Suppressor macrophage (primary cell): ENCODE data around the gene ACO2.

Source experiments
- DNase-seq, 4 experiments: peaks; one replicate each; pipeline ENCODE4 v3.0.0-alpha.2; 2020 to 2022

Gene ACO2

GRCh38 chr22:41524809-41525449 lies 56.0 kb downstream of the ACO2 start:
- DNase-seq = peak; percentile 72 to 87 (median 80)

- no peak for DNase-seq
Observed at GRCh38 chr22:41525450-41526225, 56.7 kb downstream of the ACO2 start.

DNA sequence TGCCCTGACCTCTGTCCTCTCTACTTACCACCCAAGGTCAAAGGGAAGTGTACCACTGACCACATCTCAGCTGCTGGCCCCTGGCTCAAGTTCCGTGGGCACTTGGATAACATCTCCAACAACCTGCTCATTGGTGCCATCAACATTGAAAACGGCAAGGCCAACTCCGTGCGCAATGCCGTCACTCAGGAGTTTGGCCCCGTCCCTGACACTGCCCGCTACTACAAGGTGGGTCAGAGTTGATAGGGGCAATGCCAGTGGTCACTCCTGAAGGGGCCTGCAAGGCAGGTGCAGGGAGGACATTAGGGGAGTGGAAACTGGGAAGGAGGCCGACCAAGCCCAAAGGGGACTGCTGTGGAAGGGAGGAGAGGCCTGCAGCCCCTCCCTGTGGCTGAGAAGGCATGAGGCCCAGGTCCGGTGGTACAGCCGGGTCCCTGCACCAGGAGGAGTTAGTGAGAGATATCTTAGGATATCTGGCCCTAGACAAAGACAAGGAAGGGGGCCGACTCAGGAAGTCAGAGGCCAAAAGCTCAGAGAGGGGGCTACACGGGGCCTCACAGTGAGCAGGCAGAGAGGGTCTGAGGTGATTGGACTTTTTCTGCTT lies 57.4 kb downstream of the ACO2 start:
- no peak for DNase-seq

DNA sequence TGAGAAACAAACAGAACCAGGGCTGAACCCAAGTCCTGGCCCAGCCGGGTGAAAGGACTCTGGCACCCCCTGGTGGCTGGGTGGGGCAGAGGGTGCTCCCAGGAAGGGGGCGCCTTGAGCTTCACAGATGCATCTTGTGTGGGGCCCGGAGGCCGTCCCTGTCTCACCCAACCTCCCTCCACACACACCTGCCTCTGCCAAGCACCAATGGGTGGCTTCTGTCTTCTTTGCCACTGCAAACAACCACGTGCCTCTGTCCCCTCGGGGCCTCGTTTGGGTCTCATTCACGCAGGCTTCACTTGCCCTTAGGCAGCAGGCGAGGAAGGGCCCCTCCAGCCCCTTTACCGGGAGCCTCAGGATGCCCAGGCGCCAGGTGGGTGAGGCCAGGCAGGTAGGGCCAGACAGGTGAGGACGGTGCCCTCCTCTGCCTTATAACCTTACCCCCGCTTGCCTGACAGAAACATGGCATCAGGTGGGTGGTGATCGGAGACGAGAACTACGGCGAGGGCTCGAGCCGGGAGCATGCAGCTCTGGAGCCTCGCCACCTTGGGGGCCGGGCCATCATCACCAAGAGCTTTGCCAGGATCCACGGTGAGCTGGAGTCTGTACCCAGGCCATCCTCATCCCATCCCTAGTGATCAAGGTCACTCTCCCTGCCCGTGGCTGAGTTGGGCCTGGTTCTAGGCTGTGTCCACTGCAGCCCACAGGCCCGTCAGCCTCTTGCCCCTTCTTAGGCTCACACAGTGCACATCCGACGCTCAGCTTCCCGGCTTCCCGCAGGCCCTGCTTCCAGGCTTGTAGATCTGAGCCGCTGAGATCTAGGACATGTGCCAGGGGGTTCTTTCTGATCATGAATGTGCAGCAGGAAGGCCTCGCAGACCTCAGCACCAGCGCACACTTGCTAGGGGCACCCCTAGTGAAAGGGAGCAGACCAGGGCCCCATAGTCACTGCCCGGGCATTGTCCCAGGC lies 58.2 kb downstream of the ACO2 start:
- DNase-seq = peak; percentile 57 to 76 (median 60)

- no peak for DNase-seq
Observed at GRCh38 chr22:41528132-41528766, 59.3 kb downstream of the ACO2 start.

- no peak for DNase-seq
Observed at GRCh38 chr22:41528938-41529561, 60.1 kb downstream of the ACO2 start.

DNA sequence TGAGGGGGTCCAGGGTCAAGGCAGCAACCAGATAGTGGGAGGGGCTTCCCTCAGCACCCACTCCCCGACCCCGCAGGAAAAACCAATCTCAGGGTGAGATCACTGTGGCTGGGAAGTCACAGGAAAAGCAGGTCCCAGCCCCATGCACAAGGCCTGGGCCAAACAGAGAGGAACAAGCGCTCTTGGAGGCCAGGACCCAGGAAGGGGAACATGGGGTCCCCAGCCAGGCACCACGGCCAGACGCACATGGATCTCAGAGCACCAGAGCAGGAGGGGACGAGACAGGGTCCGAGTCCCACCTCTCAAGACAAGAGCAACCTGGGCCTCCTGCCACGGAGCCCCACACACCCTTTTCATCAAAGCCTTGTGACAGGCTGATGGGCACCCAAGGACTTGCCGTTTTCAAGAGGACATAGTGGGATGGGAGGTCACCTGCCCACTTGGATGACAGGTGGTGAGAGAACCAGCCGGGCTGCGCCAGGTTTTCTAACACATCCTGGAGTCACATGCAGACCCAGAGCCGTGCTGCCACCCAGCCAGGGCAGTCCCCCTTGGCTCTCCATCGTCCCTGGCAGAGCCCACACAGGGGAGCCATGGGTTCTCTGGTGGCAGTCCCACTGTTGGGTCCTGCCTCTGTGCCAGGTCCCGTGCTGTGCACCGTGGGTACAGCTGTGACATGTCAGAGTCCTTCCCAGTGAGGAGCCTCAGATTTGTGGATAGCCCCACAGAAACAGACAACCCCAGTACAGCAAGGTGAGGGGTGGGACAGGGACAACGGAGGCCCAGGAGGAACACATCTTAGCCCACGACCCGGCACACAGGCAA lies 62.2 kb downstream of the ACO2 start:
- DNase-seq = no peak

DNA sequence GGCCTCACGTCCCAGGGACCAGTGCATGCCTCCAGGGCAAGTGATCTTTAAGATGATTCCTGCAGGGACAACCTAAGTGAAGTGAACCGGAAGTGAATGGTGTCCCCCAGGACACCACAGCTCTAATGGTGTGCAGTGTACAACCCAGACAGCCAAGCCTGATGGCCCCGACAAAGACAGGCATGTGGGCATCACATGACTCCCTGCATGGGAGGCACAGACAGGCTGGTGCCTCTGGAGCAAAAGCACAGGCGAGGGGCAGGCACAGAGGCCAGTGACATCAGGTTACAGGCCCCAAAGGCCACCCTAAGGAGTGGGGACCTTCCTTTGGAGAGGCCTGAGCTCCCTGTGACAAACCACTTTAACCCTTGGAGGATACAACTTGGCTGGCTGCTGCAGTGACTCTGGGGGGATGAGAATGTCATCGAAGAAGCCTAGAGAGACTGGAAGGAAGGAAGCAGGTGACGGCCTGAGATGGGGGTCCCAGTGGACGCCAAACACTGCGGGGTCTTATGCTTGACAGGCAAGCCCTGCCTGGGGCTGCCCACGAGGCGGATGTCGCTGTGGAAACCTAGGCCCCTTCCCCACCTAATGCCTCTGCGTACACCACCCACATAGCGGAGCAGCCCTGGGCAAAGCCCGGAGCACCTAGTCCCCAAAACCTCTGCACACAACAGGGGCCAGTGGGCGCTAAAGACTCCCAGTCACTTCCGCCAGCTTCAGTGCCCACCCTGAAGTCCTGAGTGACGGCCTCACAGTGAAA lies 63.0 kb downstream of the ACO2 start:
- no peak for DNase-seq

DNA sequence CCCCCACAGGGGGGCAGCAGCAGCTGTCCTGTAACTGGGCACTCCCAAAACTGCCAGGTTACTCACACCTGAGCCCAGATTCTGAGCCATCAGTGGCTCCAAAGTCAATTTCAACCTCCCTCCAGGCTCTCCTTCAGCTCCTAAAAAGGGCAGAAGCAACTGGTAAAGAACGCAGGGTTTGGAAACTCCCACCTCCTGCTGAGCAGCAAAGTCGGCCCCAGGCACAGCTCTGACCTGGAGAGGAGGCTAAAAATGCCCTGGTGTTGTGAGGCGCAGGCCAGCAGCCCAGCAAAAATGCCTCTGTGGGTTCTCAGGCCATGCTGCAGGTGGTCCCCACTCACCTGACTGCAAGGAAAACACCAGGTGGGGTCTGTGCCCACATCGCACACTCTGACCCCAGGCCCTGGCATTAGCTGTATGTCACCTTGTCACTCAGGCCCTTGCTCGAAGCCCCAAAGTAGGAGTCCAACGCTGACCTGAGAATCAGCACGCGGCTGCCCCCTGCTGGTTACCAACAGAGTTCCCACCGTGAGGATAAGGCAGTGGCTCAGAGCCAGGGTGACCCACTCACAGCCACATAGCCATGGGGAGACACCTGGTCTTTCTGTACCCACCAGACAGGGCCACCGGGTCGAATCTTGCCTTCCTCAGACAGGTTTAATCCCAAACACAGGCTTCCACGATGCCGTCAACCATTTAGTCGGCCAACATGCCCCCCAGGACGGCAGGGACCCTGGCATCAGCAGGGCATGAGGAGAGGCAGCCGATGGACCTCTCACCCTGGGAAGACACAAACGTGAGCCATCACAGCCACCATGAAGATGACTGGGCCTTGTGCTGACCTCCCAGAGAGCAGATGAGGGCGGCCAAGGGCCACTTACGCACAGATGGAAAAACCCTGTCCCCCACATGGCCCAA lies 64.2 kb downstream of the ACO2 start:
- DNase-seq = peak; percentile 75 to 88 (median 81)

DNA sequence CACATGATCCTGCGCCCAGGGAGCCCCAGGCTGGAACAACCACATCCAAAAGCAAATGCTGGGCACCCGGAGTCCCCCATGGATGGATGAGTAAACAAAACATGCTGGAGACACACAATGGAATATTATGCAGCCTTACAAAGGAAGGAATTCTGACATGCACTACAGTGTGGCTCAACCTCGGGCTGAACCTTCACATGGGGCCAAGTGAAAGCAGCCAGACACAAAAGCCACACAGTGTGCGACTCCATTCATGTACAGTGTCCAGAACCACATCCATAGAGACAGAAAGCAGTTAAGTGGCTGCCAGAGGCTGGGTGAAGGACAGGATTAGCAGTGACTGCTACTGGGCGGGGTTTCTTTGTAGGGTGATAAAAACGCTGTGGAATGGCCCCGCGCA lies 65.3 kb downstream of the ACO2 start:
- no peak for DNase-seq

DNA sequence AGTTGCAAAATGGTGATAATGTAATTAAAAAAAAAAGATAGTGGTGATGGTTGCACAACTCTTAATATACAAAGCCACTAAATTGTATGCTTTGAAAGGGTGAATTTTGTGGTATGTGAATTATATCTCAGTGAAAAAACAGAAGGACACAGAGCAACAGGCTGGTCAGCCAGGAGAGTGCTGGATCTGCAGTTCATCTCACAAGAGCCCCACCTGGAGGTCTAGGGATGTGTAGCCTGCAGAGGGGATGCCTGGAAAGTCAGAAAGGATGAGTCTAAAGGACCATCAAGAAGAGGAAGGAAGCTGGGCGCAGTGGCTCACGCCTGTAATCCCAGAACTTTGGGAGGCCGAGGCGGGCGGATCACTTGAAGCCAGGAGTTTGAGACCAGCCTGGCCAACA lies 66.3 kb downstream of the ACO2 start:
- no peak for DNase-seq

GRCh38 chr22:41537203-41537602 lies 68.3 kb downstream of the ACO2 start:
- DNase-seq = no peak

DNA sequence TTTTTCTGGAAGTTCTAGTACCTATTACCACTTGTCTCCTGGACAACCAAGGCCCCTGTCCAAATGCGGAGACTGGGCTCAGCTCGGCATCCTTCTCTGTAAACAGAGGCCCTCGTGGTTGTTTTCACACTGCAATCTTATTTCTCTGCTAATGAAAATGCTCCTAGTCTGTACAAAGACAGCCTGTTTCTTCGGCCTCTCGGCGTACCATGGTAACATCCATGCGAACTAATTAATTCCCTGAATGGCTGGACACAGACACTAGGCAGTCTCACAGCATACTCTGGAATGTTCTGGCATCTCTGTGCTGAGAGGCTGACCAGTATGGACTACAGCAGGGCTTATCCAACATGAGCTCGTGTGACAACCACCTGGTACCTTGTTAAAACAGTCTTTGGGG lies 69.7 kb downstream of the ACO2 start:
- no peak for DNase-seq

DNA sequence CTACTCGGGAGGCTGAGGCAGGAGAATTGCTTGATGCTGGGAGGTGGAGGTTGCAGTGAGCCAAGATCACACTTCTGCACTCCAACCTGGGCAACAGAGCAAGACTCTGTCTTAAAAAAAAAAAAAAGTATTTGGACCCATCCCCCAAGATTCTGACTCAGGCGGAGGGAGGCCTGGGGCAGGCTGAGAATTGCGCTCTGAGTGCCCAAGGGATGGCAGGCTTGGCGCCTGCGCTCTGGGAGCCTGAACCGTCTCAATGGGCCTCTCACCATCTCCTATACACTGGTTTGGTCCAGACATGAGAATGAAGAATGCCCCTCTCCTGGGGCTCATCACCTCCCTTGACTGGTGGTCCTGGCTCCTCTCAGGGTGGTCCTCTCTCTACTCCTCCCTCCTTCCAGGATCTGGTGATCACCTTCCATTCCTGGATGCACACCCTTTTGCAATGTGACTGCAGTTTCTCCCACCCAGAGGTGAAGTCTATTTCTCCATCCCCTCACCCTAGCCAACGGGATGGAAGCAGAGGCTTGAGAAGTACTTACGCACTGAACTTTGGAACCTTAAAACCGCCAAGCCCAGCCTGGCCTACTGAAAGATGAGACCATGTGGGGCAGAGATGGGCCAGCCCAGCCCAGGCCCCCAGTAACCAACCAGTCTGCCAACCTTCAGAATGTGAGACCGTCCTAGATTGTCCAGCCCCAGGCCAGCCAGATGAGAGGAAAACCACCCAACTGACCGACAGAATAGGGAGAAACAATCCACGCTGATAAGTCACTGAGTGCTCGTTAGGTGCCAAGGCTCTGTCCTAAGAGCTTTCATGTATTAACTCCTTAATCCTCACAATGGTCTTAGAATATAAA lies 70.5 kb downstream of the ACO2 start:
- no peak for DNase-seq

DNA sequence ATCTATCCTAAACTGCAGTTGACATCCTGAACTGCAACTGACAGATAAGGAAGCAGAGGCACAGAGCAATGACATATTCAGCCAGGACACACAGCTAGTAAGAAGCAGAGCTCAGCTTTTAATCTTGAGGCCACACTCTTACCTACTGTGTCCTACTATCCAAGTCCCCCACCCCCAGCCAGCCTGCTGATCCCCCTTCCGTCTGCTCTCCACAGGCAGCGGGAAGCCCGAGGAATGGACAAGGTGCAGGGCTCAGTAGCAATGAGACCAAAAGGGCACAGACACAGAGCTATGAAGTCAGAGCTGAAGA lies 71.0 kb downstream of the ACO2 start:
- DNase-seq = no peak

DNA sequence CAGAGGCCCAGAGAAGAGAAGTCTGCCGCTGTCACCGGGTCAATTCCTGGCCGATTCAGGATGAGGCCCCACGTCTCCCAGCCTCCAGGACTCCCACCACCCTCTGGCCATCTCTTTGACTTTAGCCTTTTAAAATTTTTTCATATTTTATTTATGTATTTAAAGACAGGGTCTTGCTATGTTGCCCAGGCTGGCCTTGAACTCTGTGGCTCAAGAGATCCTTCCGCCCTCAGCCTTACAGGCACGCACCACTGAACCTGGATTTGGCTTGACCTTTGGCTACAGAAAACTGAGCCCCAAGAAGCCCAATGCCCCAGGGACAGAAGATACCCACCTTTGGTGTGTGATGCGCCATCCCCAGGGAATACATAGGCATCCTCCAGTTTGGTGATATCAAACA lies 71.4 kb downstream of the ACO2 start:
- no peak for DNase-seq

- no peak for DNase-seq
Observed at GRCh38 chr22:41541484-41541883, 72.6 kb downstream of the ACO2 start.

DNA sequence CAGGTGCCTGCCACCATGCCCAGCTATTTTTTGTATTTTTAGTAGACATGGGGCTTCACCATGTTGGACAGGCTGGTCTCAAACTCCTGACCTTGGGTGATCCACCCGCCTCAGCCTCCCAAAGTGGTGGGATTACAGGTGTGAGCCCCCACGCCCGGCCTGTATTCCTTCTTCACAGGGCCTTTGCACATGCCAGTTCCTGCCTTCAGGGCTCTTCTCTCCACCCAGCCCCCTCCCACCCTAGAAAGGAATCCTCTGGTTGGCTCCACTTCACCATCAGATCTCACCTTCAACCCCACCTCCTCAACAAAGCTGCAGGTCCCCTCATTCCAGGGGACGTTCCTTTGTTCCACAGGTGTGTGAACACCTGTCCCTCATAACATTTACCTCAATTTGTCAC lies 73.3 kb downstream of the ACO2 start:
- DNase-seq = no peak
